SK-N-MC (cell line): ENCODE data around the gene CFAP70.
"Not testable (repeated sequence)": the region's sequence is repeated elsewhere in the genome, so short reads cannot be mapped to it uniquely, and the experiment has no call there.

Source experiments
- DNase-seq: peaks from one replicate; pipeline ENCODE4 v3.0.0-alpha.2; 2011; ENCODE audit warnings: low read depth, low spot score
- H3K27ac ChIP-seq: fragments of 200-600 bp; sonication (generic); 2 replicates; pipeline ENCODE4 v1.5.1; 2016; ENCODE audit warnings: mixed run types
- H3K36me3 ChIP-seq: fragments of 200-600 bp; sonication (generic); 2 replicates; pipeline ENCODE4 v1.6.1; 2017; ENCODE audit warnings: antibody characterized with exemption, low read length, mixed read lengths; ENCODE audit not compliant: insufficient read depth
- H3K4me3 ChIP-seq: fragments of 200-600 bp; sonication (generic); 2 replicates; pipeline ENCODE4 v1.5.1; 2016
- H3K9ac ChIP-seq: fragments of 200-600 bp; sonication (generic); 2 replicates; pipeline ENCODE4 v1.8.0; 2017; ENCODE audit warnings: mixed run types, mixed read lengths; ENCODE audit not compliant: insufficient read length
- H3K9me3 ChIP-seq: fragments of 200-600 bp; sonication (generic); 2 replicates; pipeline ENCODE4 v1.6.1; 2017; ENCODE audit warnings: low read depth, mild to moderate bottlenecking, antibody characterized with exemption, low read length, moderate library complexity, mixed read lengths
- EZH2 ChIP-seq: fragments of 200-600 bp; sonication (generic); IDR thresholded peaks from one replicate; pipeline ENCODE4 v1.6.1; 2017; ENCODE audit warnings: antibody characterized with exemption
- FOXP2 ChIP-seq: optimal IDR thresholded peaks from 2 replicates; pipeline ENCODE3; 2011; ENCODE audit warnings: mild to moderate bottlenecking, moderate library complexity; ENCODE audit not compliant: insufficient read depth; ENCODE audit errors: extremely low read length, control extremely low read depth
- POLR2AphosphoS5 ChIP-seq: IDR thresholded peaks from 2 replicates; pipeline ENCODE4 v1.6.1; 2012; ENCODE audit warnings: mild to moderate bottlenecking, low read depth, low read length, borderline replicate concordance

CFAP70 gene

DNA sequence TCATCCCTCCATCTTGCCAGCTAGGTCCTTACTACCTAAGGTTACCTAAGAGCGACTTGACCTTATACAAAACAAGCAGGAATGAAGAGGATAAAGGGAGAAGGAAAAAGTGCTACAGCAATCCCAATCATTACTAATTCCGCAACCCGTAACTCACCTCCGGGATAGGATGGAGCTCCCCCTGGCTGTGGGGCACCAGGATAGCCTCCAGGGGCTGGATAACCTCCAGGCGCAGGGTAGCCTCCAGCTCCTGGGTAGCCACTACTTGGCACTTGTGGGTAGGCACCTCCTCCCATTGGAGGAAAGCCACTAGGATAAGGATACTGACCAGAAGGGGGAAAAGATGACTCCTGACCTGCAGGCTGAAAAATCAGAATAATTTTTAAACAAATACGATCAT is 39.4 kb upstream of the CFAP70 start:
- peaks cover 12% of the 10 kb centered on the region for H3K36me3 ChIP-seq
- no peak overlapping the region for H3K4me3 ChIP-seq
- no peaks in the 10 kb centered on the region for H3K9me3 ChIP-seq
- no peak overlapping the region for H3K9ac ChIP-seq
- TF ChIP-seq POLR2AphosphoS5 (no peak), EZH2 (no peak)
- no peak for DNase-seq
- H3K27ac ChIP-seq: no peak overlapping the region

DNA sequence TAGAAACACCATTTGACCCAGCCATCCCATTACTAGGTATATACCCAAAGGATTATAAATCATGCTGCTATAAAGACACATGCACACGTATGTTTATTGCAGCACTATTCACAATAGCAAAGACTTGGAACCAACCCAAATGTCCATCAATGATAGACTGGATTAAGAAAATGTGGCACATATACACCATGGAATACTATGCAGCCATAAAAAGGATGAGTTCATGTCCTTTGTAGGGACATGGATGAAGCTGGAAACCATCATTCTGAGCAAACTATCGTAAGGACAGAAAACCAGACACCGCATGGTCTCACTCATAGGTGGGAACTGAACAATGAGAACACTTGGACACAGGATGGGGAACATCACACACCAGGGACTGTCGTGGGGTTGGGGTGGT is 35.7 kb upstream of the CFAP70 start:
- H3K27ac ChIP-seq, H3K9ac ChIP-seq, H3K9me3 ChIP-seq, H3K4me3 ChIP-seq, DNase-seq: not testable (repeated sequence)
- peaks cover 12% of the 10 kb centered on the region for H3K36me3 ChIP-seq

DNA sequence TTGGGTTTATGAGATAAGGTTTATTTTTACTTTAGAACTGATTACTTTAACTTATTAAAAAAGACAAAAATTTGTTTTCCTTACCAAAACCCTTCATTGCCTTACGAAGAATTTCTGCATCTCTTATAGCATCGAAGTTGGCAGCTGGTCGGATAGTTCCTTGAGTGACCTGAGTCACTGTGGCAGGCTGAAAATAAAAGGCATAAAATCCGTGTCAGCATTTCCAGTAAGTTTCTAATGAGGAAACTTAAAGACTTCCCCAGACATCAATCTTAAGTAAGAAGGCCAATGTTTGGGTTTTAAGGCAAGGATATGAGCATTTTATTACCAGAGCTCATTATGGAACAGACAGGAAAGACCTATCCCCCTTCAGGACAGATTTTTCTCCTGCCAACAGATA is 29.6 kb upstream of the CFAP70 start:
- H3K9ac ChIP-seq: no peak overlapping the region
- H3K9me3 ChIP-seq: no peaks in the 10 kb centered on the region
- peaks cover 2% of the 10 kb centered on the region; the same call in 1 of the 2 replicates for H3K36me3 ChIP-seq
- H3K4me3 ChIP-seq: no peak overlapping the region
- no peak for DNase-seq
- no peak for TF ChIP-seq EZH2
- TF ChIP-seq FOXP2: no peak
- no peak for TF ChIP-seq POLR2AphosphoS5
- H3K27ac ChIP-seq: no peak overlapping the region

DNA sequence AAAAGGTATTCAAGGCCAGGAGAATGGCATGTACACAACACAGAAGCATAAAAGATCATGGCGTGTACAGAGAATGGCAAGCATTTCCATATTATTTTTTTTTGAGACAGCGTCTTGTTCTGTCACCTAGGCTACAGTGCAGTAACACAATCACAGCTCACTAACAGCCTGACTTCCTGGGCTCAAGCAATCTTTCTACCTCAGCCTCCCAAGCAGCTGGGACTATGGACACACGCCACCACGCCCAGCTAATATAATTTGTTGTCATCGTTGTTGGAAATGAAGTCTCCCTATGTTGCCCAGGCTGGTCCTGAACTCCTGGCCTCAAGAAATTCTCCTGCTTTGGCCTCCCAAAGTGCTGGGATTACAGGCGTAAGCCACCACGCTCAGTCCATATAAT is 27.9 kb upstream of the CFAP70 start:
- DNase-seq: no peak
- H3K9ac ChIP-seq: no peak overlapping the region
- H3K36me3 ChIP-seq: peaks cover 6% of the 10 kb centered on the region; the same call in 1 of the 2 replicates
- H3K4me3 ChIP-seq: no peak overlapping the region
- no peaks in the 10 kb centered on the region for H3K9me3 ChIP-seq
- no peak overlapping the region for H3K27ac ChIP-seq
- TF ChIP-seq POLR2AphosphoS5: no peak
- no peak for TF ChIP-seq FOXP2
- TF ChIP-seq EZH2: no peak

DNA sequence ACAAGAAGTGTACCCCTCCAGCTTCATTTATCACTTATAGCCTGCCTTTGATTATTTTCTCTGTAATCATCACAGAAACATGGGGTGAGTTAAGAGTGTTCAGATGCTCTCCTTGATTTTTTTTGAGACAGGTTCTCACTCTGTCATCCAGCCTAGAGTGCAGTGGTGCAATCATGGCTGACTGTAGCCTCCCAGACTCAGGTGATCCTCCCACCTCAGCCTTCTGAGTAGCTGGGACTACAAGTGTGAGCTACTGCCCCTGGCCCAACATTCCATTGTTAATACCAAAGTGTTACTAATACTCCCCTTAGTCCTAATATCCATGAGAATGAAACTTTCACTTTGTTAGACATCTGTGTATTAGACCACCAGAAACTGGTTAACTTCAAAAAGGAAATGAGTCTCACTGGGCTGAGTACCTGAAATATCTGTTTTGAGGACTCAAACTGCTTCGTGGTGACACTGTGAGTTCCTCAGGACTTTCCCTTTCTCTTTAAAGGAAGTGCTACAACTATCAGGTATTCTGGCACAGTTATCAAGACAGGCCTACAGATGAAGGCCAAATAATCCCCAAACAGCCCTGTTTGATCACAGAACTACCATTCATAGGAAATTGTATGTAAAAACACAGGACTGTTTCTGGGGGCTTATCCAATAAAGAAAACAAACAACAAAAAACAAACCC is 20.5 kb upstream of the CFAP70 start:
- no peaks in the 10 kb centered on the region for H3K9me3 ChIP-seq
- no peak overlapping the region for H3K9ac ChIP-seq
- peaks cover 6% of the 10 kb centered on the region; the same call in 1 of the 2 replicates for H3K36me3 ChIP-seq
- H3K27ac ChIP-seq: no peak overlapping the region
- TF ChIP-seq FOXP2 (no peak), POLR2AphosphoS5 (no peak), EZH2 (no peak)
- no peak for DNase-seq
- H3K4me3 ChIP-seq: no peak overlapping the region

DNA sequence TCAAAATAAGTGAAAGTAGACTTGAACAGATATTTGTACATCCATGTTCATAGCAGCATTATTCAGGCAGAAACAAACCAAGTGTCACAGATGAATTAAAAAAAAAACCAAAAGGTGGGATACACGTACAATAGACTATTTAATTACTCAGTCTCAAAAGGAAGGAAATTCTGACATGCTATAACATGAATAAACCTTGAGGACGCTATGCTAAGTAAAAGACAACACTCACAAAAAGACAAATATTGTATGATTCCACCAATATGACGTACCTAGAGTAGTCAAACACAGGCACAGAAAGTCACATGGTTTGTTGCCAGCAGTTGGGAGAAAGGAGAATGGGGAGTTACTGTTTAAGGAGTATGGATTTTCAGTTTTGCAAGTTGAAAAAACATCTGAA is 18.0 kb upstream of the CFAP70 start:
- H3K36me3 ChIP-seq: no peaks in the 10 kb centered on the region; the same call in 1 of the 2 replicates

DNA sequence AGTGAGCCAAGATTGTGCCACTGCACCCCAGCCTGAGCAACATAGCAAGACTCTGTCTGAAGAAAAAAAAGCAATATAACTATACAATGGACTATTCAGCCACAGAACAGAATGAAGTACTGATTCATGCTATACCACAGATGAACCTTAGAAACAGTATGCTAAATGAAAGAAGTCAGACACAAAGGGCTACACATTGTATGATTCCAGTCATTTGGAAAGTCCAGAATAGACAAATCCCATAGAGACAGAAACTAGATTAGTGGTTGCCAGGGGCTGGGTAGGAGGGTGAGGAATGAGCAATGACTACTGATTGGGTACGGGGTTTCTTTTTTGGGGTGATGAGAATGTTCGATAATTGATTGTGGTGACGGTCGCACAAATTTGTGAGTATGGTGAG is 9.6 kb upstream of the CFAP70 start:
- no peaks in the 10 kb centered on the region; the same call in 1 of the 2 replicates for H3K36me3 ChIP-seq
- no peak overlapping the region for H3K4me3 ChIP-seq
- no peak overlapping the region for H3K9ac ChIP-seq
- no peaks in the 10 kb centered on the region for H3K9me3 ChIP-seq
- DNase-seq: no peak
- H3K27ac ChIP-seq: no peak overlapping the region
- no peak for TF ChIP-seq FOXP2
- TF ChIP-seq EZH2: no peak
- TF ChIP-seq POLR2AphosphoS5: no peak

More for the DNA sequence above, 18.0 kb upstream of the CFAP70 start:
- TF ChIP-seq FOXP2 (no peak), POLR2AphosphoS5 (no peak), EZH2 (no peak)
- H3K27ac ChIP-seq: no peak overlapping the region
- no peak overlapping the region for H3K4me3 ChIP-seq
- no peaks in the 10 kb centered on the region for H3K9me3 ChIP-seq
- DNase-seq: no peak
- no peak overlapping the region for H3K9ac ChIP-seq

DNA sequence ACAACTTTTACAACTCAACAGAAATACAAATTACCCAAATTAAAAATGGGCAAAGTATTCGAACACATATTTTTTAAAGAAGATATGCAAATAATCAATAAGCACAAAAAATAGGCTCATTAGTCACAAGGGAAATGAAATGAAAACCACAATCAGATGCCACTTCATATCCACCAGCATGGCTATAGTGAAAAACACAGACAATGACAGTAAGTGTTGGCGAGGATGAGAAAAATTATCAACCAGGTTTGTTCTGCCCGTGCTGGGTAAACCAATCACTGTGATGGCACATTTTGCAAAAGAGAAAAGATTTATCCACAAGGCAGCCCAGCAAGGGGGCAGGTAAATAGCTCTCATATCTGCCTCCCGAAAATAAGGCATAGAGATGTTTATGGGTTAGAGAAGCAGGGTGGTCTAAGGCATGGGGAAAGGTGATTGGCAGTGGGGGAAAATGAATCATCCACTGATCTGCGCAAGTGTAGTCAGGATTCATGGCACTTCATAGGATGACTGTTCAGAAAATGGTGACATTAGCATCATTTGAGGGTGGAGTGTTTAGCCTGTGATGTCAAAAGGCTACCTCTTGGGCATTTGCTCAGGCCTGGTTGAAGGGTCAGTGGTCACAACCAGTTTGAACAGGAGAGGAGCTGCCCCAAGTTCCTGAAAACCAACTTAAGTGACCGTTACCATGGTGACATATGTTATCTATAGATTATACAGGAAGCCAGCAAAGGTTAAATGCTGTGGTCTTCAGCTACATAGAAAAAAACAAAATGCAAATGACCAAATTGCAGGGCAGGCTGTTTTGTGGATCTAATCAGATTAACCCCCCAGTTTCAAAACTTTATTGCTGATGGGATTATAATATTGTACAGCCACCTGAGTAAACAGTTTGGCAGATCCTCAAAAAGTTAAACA is 8.0 kb upstream of the CFAP70 start:
- no peaks in the 10 kb centered on the region; the same call in 1 of the 2 replicates for H3K36me3 ChIP-seq
- H3K9me3 ChIP-seq: no peaks in the 10 kb centered on the region
- H3K27ac ChIP-seq: no peak overlapping the region
- H3K4me3 ChIP-seq: no peak overlapping the region
- no peak for DNase-seq
- H3K9ac ChIP-seq: no peak overlapping the region
- TF ChIP-seq FOXP2: no peak
- TF ChIP-seq POLR2AphosphoS5: no peak
- TF ChIP-seq EZH2: no peak

DNA sequence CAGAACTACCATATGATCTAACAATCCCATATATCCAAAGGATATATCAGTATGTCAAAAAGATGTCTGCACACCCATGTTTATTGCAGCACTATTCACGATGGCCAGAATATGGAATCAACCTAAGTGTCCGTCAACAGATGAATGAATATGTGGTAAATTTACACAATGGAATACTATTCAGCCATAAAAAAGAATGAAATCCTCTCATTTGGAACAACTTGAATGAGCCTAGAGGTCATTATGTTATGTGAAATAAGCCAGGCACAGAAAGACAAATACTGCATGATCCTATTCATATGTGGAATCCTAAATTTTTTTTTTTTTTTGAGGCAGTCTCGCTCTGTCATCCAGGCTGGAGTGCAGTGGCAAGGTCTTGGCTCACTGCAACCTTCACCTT is 6.3 kb upstream of the CFAP70 start:
- H3K27ac ChIP-seq: no peak overlapping the region
- no peak overlapping the region for H3K9ac ChIP-seq
- H3K9me3 ChIP-seq: no peaks in the 10 kb centered on the region
- TF ChIP-seq EZH2 (no peak), FOXP2 (no peak), POLR2AphosphoS5 (no peak)
- DNase-seq: no peak
- H3K36me3 ChIP-seq: no peaks in the 10 kb centered on the region; the same call in 1 of the 2 replicates
- no peak overlapping the region for H3K4me3 ChIP-seq
